Measurements from ENCODE around the gene NSF. TPM values are rescaled to one million over a fixed set of nuclear protein-coding genes. Genes with fewer than 3 reads are reported as not detected.
"Not testable (repeated sequence)": the region's sequence is repeated elsewhere in the genome, so short reads cannot be mapped to it uniquely, and the experiment has no call there.

NSF gene
- total RNA-seq, 1 experiment from 2014 or later = 49.7 TPM

- no peak for DNase-seq (ENCODE audit: low read depth)
Measured at GRCh38 chr17:46756081-46756735, 165.7 kb downstream of the NSF start.

- no peak for DNase-seq (ENCODE audit: low read depth)
Measured at GRCh38 chr17:46756861-46757260, 166.4 kb downstream of the NSF start.

GRCh38 chr17:46757588-46757987 lies 167.1 kb downstream of the NSF start:
- DNase-seq (ENCODE audit: low read depth) = not testable (repeated sequence)

GRCh38 chr17:46758614-46759013 lies 168.1 kb downstream of the NSF start:
- no peak for DNase-seq (ENCODE audit: low read depth)

GRCh38 chr17:46759141-46759540 lies 168.7 kb downstream of the NSF start:
- DNase-seq (ENCODE audit: low read depth) = no peak

- DNase-seq (ENCODE audit: low read depth) = no peak
Measured at GRCh38 chr17:46763416-46763815, 172.9 kb downstream of the NSF start.

- DNase-seq (ENCODE audit: low read depth) = no peak
Measured at GRCh38 chr17:46764000-46764708, 173.7 kb downstream of the NSF start.

GRCh38 chr17:46764709-46765401 lies 174.4 kb downstream of the NSF start:
- DNase-seq (ENCODE audit: low read depth) = peak; percentile 93

- no peak for DNase-seq (ENCODE audit: low read depth)
Measured at GRCh38 chr17:46765453-46765852, 175.0 kb downstream of the NSF start.

- DNase-seq (ENCODE audit: low read depth) = peak; percentile 28
Measured at GRCh38 chr17:46766493-46767491, 176.3 kb downstream of the NSF start.

GRCh38 chr17:46768540-46768870 lies 178.0 kb downstream of the NSF start:
- no peak for DNase-seq (ENCODE audit: low read depth)

GRCh38 chr17:46768896-46769295 lies 178.4 kb downstream of the NSF start:
- not testable (repeated sequence) for DNase-seq (ENCODE audit: low read depth)

GRCh38 chr17:46769531-46770438 lies 179.3 kb downstream of the NSF start:
- no peak for DNase-seq (ENCODE audit: low read depth)

GRCh38 chr17:46770439-46770817 lies 180.0 kb downstream of the NSF start:
- DNase-seq (ENCODE audit: low read depth) = no peak

GRCh38 chr17:46770818-46771560 lies 180.5 kb downstream of the NSF start:
- peak; percentile 74 for DNase-seq (ENCODE audit: low read depth)

GRCh38 chr17:46771561-46772474 lies 181.3 kb downstream of the NSF start:
- DNase-seq (ENCODE audit: low read depth) = peak; percentile 70

GRCh38 chr17:46772475-46773220 lies 182.2 kb downstream of the NSF start:
- no peak for DNase-seq (ENCODE audit: low read depth)

GRCh38 chr17:46773221-46773605 lies 182.7 kb downstream of the NSF start:
- DNase-seq (ENCODE audit: low read depth) = no peak

Measured in Daoy (cell line).